HG03025 (cell line): Measurements from ENCODE around the gene WNT9A.
"Not testable (repeated sequence)": the region's sequence is repeated elsewhere in the genome, so short reads cannot be mapped to it uniquely, and the experiment has no call there.

Experiments used
- ATAC-seq: cut with Tn5 transposase; IDR thresholded peaks from one replicate; pipeline ENCODE4 v1.9.1; 2021; ENCODE audit warnings: mild to moderate bottlenecking, moderate library complexity; ENCODE audit not compliant: unreplicated experiment, low FRiP score

The WNT9A gene

GRCh38 chr1:227889863-227890405, 57.8 kb downstream of the WNT9A start:
- no peak for ATAC-seq

- ATAC-seq = no peak
Measured at GRCh38 chr1:227889047-227889862, 58.5 kb downstream of the WNT9A start.

DNA sequence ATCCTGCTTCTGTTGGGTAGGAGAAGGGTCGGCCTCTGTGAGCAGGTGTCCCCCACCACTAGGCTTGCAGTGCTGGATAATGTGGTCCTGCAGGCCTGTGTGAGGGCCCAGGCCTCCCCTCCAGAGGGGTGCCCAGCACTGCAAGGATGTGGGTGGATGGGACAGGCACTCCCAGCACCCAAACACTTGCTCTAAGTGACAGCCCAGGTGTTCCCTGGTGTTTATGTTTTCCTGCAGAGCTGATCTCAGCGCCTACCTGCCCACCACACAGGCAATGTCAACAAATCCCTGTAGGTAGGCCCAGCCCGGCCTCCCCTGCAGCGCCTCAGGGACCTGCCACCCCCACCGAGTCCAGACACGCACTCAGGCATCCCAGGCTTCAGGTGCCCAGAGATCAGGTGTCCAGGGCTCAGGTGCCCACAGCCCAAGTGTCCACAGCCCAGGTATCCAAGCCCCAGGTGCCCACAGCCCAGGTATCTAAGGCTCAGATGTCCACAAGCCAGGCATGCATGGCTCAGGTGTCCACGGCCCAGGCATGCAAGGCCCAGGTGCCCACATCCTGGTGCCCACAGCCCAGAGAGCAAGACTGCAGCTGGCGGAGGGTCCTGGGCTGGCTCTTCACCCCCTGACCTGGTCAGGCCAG, 59.2 kb downstream of the WNT9A start:
- no peak for ATAC-seq

DNA sequence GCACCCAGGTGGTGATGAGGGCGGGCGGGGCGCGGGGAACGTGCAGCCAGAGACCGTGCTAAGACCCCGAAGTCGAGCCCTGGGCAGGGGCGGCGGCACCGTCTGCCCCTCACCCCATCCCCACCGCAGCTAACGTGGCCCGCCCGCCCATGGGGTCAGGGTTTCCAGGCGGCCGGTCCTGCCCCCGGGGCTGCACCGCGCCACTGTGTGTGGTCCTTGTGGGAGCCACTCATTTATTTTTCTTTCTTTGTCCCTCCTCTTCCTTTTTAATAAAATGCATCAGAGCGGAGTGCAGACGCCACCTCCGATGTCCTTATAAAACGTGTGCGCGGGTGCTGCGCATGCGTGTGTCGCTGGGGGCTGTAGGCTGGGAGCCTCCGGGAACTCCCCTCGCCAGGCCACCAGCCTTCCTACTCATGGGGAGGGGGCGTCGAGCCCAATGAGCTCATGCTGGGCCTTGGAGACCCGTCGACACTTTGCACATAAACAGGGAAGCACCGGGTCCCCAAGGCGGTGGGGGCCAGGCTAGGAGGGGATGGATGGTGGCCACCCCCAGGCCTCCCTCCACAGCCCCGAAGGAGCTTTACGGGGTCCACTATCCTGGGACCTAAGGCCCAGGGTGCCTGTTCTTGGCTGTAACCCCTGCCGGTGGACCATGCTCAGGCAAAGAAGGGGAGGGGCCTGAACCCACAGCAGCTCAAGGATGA, 59.9 kb downstream of the WNT9A start:
- ATAC-seq = no peak

DNA sequence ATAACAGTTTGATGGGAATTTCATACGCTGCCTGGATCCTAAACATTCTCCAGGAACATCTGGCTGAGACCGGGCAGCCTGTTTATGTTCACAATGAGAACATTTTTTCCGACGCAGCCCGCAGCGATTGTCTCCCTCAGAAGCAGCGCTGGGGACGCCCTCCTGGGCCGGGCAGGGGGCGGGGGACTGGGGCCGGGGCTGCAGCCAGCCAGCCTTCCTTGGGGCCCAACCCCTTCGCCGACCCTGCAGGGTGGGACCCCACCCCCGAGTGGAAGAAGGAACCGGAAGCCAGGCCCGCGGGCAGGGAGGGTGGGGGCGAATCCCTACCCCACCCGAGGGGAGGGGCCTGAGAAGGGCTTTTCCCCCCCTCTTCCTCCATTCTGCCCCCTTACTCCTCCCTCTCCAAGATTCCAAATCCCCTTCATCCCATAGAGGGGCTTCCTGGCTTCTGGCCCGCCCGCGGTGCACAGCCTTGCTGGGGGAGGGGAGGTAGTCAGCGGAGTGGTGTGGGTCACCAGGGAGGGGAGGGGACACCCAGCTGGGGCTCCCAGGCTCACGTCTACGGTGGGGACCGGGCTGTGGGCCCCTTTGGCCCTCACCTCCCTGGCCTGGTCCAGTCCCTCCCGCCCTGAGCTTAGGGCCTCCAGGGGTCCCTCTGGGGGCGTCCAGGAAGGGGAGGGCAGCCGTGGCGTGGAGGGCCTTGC, 60.6 kb downstream of the WNT9A start:
- ATAC-seq = no peak

DNA sequence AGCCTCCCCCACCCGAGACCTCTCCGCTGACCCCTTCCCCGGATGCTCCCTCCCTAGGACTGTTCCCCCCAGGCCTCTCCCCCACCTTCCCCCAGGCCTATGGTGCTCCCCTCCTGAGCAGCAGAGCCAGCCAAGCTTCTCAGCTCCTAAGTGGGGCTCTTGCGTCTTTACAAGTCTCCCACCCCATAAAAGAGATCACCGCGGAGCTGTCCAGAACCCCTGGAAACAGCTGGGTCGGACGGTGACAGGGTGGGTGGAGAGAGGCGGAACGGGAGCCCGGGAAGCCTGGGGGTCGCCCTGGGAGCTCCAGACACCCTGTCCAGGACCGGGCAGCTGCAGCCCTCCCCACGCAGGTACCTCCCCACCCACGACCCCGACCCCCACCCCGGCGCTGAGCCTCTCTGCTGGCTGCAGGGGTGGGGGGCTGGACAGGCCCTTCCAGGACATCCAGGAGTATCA, 61.2 kb downstream of the WNT9A start:
- ATAC-seq = no peak

- ATAC-seq = no peak
Measured at GRCh38 chr1:227885648-227886502, 61.9 kb downstream of the WNT9A start.

- ATAC-seq = no peak
Measured at GRCh38 chr1:227885135-227885647, 62.5 kb downstream of the WNT9A start.

DNA sequence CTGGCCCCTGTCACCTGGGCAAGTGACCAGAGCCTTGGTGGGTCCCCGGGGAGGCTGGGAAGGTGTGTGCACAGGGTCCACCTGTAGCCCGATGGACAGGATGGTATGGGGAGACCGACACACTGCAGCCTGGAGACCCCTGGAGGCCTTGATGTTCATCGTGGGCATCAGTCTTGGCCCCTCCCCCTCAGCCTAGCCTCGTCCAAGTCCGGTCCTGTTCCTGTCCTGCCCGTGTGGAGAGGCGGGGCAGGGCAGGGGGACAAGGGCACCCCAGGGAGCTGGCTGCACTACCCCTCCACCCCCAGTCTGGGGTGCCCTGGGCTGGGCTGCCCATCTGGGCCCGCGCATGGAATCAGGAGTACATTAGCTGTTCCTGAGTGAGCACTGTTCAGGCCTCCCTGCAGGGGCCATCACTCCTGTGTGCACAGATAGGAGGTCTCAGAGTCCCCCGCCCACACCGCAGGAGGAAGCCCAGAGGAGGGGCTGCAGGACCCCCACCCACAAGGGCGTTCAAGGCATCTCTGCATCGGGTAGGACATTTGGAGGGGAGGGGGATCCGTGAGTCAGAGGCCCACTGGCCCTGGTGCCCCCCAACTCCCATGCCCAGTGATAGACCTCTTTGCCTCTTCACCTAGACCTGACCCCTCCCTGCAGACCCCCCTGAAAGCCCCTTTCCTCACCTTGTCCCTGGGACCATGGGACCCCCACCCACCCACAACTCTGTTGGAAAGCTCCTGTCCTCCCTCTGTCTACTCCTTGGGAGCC, 63.2 kb downstream of the WNT9A start:
- ATAC-seq = no peak

GRCh38 chr1:227883641-227884301, 64.0 kb downstream of the WNT9A start:
- no peak for ATAC-seq

DNA sequence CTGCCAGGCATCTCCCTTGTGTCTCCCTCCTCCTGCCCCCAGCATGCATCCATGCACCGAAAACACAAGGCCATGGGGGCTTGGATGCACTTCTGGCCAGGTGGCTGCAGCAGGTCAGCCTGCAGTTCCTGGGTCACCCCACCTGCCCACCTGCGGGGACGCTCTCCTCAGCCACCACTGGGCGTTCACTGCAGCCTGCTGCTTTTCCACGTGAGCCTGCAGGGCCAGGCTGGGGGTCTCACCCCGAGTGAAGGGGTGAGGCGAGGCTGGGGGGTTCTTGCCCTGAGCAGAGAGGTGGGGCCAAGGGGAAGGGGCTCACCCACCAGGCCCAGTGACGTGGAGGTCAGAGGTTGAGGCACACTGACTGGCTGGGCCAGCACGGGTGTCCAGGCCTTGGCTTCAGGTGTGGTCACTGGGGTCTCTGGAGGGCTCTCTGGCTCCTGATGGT, 64.6 kb downstream of the WNT9A start:
- ATAC-seq = no peak

DNA sequence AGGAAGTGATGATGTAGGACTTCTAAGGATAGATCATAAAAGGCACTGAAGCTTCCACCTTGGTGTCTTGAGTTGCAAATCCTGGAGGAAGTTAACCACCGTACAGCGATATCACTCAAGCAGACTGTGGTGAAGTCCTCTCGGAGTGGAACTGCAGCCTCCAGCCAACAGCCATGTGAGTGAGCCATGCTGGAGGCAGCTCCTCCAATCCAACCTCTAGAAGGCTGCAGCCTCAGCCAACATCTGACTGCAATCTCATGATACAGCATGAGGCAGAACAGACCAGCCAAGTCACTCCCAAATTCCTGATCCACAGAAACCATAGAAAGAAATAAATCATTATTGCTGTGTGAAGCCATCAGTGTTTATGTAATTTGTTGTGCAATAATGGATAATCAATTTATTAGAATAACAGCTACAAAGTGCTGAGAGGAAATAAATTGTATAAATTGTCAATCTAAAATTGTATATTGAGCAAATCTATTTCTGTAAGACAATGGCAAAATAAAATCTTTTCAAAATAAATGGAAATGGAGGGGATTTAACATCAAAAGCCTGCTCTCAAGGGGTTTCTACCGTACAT, 67.3 kb downstream of the WNT9A start:
- ATAC-seq = no peak

DNA sequence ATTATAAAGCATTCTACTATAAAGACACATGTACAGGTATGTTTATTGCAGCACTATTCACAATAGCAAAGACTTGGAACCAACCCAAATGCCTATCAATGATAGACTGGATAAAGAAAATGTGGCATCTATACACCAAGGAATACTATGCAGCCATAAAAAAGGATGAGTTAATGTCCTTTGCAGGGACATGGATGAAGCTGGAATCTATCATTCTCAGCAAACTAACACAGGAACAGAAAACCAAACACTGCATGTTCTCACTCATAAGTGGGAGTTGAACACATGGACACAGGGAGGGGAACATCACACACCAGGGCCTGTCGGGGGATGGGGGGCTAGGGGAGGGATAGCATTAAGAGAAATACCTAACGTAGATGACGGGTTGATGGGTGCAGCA, 69.9 kb downstream of the WNT9A start:
- ATAC-seq = not testable (repeated sequence)

DNA sequence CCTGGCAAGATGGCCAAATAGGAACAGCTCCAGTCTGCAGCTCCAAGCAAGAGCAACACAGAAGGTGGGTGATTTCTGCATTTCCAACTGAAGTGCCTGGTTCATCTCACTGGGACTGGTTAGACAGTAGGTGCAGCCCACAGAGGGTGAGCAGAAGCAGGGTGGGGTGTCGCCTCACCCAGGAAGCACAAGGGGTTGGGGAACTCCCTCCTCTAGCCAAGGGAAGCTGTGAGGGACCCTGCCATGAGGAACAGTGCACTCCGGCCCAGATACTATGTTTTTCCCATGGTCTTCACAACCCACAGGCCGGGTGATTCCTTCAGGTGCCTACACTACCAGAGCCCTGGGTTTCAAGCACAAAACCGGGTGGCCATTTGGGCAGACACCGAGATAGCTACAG, 75.8 kb downstream of the WNT9A start:
- not testable (repeated sequence) for ATAC-seq

DNA sequence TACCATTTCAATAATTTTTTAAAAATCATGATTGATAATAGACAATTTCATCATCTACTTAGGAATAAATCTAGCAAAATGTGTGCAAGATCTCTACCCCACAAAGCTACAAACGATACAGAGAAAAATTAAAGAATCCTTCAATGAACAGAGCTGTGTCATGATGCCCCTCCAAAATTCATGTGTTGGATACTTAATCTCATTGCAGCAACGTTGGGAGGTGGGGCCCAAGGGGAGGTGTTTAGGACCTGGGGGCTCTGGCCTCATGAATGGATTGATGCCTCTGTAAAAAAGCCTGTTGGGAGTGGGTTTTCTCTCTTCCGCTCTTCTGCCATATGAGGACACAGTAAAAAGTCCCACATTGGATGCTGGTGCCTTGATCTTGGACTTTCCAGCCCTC, 77.4 kb downstream of the WNT9A start:
- no peak for ATAC-seq

DNA sequence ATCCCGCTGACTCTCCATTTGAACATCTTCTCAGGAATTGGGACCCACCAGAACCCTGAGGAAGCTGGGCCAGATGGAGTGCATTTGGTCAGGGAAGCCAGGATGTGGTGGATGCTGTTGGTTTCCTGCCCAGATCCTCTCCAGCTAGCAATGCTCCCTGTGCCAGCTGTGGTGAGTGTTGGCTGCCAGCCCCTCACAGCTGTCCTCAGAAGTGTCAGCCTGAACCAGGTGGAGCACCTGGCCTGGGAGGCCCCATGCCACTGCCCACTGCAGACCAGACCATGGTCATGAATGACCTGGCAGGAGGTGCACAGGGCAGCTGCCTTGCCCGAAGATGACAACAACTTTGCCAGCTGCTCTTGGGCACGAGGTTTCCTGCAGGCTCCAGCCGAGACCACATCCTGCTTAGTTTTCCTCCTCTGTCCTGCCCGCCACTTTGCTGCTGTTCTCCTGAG, 77.9 kb downstream of the WNT9A start:
- no peak for ATAC-seq

GRCh38 chr1:227869279-227869842, 78.4 kb downstream of the WNT9A start:
- ATAC-seq = no peak
